ENCODE measurements around the gene KRT83.

DNA sequence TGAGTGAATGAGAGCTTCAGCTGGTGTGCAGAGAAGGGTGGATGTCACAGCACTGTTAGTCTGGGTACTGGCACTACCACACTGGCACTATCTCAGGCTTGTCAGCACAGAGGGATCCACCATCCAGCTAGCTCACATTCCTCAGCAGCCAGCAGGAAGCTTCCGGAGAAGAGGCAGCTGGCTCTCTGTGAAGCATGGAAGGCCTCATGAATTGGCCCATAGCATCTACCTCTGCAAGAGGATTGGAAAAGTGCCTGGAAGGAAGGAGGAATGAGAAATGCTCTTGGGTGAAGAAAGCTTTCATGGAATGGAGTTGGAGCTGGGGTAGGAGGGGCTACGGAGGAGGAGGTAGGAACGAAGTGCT lies 9.9 kb downstream of the KRT83 start:
- TF ChIP-seq, protein P1, sequence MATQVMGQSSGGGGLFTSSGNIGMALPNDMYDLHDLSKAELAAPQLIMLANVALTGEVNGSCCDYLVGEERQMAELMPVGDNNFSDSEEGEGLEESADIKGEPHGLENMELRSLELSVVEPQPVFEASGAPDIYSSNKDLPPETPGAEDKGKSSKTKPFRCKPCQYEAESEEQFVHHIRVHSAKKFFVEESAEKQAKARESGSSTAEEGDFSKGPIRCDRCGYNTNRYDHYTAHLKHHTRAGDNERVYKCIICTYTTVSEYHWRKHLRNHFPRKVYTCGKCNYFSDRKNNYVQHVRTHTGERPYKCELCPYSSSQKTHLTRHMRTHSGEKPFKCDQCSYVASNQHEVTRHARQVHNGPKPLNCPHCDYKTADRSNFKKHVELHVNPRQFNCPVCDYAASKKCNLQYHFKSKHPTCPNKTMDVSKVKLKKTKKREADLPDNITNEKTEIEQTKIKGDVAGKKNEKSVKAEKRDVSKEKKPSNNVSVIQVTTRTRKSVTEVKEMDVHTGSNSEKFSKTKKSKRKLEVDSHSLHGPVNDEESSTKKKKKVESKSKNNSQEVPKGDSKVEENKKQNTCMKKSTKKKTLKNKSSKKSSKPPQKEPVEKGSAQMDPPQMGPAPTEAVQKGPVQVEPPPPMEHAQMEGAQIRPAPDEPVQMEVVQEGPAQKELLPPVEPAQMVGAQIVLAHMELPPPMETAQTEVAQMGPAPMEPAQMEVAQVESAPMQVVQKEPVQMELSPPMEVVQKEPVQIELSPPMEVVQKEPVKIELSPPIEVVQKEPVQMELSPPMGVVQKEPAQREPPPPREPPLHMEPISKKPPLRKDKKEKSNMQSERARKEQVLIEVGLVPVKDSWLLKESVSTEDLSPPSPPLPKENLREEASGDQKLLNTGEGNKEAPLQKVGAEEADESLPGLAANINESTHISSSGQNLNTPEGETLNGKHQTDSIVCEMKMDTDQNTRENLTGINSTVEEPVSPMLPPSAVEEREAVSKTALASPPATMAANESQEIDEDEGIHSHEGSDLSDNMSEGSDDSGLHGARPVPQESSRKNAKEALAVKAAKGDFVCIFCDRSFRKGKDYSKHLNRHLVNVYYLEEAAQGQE (tag by site-specific recombination; IDR thresholded peaks at IDR 0.05) = no peak
- TF ChIP-seq YY2 (tag by site-specific recombination; IDR thresholded peaks at IDR 0.05) (no peak), ZFP41 (tag by site-specific recombination; IDR thresholded peaks at IDR 0.05; ENCODE audit: borderline replicate concordance) (no peak), ZNF555 (tag by site-specific recombination; conservative IDR thresholded peaks at IDR 0.05) (no peak), ZNF114 (tag by site-specific recombination; IDR thresholded peaks at IDR 0.05) (no peak), ZNF23 (tag by site-specific recombination; IDR thresholded peaks at IDR 0.05; ENCODE audit: borderline replicate concordance) (no peak)

Measured in HEK293 (cell line).